ENCODE measurements around the gene LRRC8C.

GRCh38 chr1:89743788-89744187, 110.9 kb downstream of the LRRC8C start:
- no peak for TF ChIP-seq CTCF (IDR thresholded peaks at IDR 0.05)
- no peak for TF ChIP-seq POLR2A (IDR thresholded peaks at IDR 0.05)

Data from thyroid gland (tissue), 4 donors.